GM19099 (cell line): ENCODE data around the gene CDH6.

Source experiments
- POLR2A ChIP-seq: IDR thresholded peaks from 3 replicates; pipeline ENCODE4 v1.6.1; 2011; ENCODE audit warnings: low read depth; ENCODE audit not compliant: insufficient read length; ENCODE audit errors: extremely low read depth

The CDH6 gene

DNA sequence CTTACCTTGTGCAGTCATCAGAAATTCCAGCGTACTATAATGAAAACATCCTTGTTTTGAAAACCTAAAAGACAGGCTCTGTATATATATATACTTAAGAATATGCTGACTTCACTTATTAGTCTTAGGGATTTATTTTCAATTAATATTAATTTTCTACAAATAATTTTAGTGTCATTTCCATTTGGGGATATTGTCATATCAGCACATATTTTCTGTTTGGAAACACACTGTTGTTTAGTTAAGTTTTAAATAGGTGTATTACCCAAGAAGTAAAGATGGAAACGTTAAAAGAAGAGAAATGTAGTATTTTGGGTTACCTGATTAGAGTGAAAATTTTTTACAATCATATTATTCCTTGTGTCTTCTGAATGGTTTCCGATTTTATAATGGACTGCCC lies 131.4 kb downstream of the CDH6 start:
- no peak for TF ChIP-seq POLR2A

DNA sequence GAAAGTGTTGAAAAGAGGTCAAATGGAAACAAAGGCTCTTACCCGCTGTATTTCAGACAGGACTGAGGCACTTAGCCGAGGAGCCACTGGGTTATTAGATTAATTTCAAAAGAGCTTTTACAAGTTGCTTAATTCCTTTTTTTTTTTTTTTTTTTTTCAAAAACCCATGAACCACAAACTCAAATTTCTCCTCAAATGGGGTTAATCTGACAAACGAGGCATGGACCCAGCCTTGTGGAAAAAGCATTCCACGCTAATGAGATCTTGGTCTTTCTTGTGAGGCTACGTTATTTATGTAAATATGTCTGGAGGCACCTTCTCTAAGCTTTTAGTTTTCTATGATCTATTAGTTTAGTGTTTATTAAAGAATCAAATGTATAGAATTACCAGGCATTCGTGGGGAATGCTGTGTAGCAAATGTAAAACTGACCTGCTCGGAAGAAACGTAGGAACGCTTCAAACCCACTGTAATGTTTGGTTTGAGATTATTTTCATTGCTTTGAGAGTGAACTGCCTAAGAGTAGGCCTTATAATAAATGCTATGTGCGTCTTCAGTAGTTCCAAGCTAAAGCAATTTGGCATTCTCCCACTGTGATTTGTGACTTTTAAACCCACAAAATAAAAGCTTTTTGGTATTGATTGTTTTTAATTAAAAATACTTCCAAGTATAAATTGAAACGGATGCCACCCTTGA lies 134.7 kb downstream of the CDH6 start:
- TF ChIP-seq POLR2A, result no peak

GRCh38 chr5:31329715-31330114 lies 136.2 kb downstream of the CDH6 start:
- TF ChIP-seq POLR2A, result no peak

DNA sequence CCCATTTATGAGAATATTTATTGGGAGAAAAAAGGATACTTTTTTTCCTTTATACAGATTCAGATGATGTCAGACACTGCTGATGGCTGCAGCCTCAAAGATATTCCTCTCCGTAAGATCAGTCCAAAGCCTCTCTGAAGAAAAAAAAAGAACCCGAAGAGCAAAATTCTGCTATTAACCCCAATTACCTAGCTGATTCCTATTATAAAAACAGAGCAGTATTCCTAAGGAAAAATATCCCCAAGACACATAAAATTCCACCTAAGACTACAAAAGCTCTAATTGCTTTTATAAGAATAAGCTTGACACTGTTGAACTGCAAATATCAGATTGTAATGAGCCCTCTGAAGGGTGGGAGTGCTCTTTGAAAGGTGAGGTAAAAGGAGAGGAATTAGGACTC lies 138.7 kb downstream of the CDH6 start:
- TF ChIP-seq POLR2A, result no peak

- no peak for TF ChIP-seq POLR2A
These were observed 140.0 kb downstream of the CDH6 start for GRCh38 chr5:31333475-31333874.

GRCh38 chr5:31334061-31334860 lies 140.8 kb downstream of the CDH6 start:
- no peak for TF ChIP-seq POLR2A

DNA sequence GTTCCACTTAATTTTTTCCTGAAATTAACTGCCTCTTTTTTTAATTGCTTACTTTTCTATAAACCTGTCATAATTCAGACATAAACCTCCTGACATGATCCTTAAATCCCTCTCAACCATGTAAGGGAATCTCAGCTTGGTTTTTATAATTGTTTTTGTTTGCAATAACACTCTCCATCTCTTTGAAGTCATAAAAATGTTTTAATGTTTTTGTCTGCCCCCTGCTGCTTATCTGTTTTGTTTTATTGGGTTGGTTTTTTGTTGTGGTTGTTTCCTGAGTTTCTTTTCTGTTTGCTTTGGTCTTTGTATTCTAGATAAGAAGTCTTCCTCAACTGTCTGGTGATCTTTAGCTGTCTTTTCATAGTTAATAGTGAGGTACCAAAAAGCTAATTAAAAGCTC lies 142.0 kb downstream of the CDH6 start:
- TF ChIP-seq POLR2A, result no peak

- no peak for TF ChIP-seq POLR2A
These were observed 150.5 kb downstream of the CDH6 start for GRCh38 chr5:31343946-31344345.

DNA sequence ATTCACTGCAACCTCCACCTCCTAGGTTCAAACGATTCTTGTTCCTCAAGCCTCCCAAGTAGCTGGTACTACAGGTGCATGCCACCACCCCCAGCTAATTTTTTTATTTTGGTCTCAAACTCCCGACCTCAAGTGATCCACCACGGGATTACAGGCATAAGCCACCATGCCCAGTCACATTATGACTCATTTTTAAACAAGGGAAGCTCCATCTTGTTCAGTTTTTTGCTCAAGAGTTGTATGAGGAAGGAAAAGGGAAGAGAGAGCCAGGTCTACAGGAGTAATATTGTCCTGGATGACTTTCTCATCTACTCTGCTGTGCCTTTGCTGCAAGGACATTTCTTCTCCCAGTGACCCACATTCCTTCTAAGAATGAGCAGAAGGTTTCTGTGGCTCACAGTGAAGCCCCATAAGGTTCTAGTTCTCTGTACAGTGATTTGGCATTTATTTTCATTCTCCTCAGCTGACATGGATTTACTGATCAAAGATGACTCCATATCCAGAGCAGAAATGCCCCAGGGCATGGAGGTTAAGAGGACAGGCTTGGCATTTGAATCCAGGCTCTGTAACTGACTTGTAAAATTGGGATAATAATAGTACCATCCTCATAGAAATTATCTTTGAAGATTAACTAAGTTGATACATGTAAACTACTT lies 153.5 kb downstream of the CDH6 start:
- TF ChIP-seq POLR2A, result no peak

- TF ChIP-seq POLR2A, result no peak
These were observed 154.0 kb downstream of the CDH6 start for GRCh38 chr5:31347552-31347905.

GRCh38 chr5:31350395-31350794 lies 156.9 kb downstream of the CDH6 start:
- no peak for TF ChIP-seq POLR2A

GRCh38 chr5:31355337-31355736 lies 161.9 kb downstream of the CDH6 start:
- no peak for TF ChIP-seq POLR2A

DNA sequence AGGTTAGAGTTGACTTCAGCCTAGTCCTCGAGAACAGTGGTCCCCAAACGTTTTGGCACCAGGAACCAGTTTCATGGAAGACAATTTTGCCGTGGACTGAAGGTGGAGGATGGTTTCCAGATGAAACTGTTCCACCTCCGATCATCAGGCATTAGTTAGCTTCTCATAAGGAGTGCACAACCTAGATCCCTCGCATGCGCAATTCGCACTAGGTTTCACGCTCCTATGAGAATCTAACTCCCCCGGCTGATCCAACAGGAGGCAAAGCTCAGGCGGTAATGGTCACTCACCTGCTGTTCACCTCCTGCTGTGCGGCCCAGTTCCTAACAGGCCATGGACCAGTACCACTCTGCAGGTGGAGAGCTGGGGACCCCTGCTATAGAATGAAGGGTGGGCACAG lies 163.6 kb downstream of the CDH6 start:
- no peak for TF ChIP-seq POLR2A

GRCh38 chr5:31359839-31360238 lies 166.4 kb downstream of the CDH6 start:
- TF ChIP-seq POLR2A, result no peak

DNA sequence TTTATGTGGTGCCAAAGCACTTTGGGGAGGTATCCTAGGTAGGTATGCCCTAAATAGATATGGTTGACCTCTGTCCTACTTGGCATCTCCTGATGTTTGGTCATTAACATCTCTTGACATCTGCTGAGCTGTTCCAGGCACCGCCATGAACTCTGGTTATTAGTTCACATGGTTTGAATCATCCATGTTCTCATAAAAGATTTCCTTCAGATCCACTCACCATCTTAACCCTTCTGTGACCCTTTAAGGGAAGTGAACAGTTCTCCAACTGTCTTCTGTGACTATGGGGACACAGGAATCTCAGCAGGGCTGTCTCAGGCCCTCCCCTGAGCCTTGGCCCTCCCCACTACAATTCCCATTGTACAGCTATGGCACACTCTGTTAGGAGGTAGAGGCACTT lies 167.7 kb downstream of the CDH6 start:
- no peak for TF ChIP-seq POLR2A

DNA sequence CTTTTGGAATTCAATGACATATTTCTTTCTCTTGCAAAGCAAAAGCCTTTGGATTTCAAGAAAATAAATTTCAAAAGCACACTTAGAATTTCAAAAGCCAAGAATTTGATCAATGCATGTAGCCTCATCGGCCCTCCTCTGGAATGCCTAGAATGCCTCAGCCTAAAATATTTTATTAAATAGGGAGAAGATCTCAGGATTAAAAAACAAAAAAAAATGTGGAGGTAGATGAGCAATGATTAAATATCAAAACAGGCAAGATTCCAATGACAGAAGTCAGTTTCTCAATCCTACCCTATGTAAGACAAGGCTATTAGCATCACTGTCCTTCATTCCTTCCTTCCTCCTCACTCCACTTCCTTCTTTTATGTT lies 169.0 kb downstream of the CDH6 start:
- TF ChIP-seq POLR2A, result no peak
